CD1c-positive myeloid dendritic cell (primary cell): ENCODE measurements around the gene ATP9A.

Experiments used
- DNase-seq: peaks from one replicate; pipeline ENCODE4 v3.0.0-alpha.2; 2016; ENCODE audit errors: extremely low spot score

The ATP9A gene

DNA sequence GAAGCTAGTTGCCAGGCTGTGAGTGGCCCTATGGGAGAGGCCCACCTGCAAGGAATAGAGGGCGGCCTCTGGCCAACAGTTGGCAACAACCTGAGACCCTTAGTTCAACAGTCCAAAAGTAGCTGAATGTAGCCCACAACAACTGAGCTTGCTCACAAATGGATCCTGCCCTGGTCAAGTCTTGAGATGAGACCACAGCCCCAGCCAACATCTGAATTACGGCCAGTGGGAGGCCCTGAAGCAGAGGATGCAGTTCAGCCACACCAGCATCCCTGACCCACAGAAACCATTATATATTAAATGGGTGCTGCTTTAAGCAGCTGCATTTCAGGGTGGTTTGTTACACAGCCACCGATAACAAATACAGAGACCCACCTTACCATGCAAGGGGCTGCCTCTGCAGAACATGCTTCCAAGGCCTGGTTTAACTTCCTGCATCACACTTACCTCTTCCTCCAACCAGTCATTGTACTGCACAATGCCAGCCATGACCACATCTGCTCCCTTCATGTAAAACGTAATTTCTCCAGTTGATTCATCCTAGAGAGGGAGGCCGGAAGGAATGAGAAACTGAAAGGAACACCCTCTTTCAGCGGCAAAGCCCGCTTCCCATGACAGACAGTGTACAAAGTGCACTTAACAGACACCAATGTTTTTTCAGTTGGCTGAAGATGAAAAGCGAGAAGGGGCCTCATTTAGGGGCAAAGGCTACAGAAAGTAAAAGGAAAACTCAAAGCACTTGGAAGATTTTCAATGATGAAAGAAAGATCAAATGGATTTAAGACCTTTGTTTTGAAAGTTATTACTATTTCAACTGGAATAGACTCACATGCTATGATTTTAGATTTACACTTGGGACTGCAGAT, 139.4 kb downstream of the ATP9A start:
- peak; percentile 15 for DNase-seq

DNA sequence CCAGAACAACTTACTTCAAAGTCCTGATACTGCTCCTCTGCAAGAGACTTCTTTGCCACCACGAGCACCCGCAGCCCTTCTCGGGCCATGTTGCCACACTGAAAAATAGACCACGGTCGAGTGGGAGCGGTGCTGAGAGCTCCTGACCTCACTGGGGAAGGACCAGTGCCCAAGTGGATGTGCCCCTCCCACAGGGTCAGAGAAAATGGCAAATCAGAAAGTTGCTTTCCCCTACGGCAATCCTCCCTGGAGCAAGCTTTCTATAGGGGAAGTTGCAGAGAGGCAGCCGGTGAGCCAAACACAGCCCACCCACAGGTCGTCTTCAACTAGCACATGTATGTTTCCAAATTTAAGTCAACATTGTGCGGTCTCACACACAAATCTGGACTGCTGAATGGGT, 140.6 kb downstream of the ATP9A start:
- DNase-seq: peak; percentile 5

DNA sequence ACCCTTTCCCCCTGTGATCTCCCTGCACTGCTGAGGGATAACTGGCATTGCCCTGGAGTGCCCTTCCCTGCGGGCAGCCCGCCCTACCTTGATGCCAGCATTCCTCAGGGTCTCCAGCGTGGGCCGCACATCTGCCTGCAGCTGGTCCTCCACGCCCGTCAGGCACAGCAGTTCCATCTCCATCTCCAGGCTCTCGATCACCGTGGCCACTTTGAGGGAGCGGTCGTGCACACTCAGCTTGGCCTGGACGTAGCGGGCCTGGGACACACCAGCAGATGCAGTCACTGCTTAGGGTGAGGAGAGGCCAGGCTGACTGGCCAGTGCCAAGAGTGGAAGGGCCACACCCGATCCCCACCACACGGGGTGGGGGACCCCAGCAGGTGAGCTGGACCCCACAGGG, 143.1 kb downstream of the ATP9A start:
- DNase-seq: no peak

DNA sequence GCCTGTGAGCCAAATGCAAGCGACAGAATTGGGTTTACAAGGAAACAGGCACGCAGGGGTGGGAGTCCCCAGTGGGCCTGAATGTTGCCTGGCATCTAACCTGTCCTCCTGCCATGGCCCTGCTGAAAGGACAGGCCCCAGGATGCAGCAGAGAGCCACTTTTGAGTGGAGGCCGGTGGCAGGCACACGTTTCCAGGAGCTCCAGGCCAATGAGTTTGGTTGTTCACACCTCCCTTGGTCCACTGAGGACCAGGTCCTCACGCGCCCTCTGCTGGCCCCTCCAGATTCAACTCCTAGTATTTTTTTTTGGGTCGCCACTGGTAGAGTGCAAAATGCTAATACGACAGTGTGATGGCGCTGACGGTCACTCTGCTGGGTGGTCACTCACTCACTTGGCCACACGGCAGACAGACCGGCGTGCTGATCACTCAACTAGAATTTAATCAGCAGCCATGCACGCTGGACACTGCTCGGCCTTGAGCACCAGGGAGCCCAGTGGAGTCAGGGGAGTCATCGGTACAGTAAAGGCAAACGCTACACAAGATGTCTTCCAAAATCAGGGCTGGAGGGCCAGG, 143.9 kb downstream of the ATP9A start:
- peak; percentile 57 for DNase-seq

DNA sequence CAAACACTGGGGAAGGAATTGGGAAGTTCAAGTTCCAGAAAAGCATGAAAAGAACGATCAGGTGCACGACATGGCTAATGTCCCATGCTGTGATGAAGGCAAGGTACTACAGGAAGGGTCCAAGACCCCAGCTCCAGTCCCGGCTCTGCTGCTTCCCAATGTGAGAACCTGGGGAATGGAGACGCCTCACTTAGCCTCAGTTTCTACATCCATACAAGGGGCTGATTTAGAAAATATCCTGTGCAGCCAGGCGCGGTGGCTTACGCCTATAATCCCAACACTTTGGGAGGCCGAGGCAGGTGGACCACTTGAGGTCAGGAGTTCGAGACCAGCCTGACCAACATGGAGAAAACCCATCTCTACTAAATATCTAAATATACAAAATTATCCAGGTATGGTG, 144.9 kb downstream of the ATP9A start:
- DNase-seq: no peak

DNA sequence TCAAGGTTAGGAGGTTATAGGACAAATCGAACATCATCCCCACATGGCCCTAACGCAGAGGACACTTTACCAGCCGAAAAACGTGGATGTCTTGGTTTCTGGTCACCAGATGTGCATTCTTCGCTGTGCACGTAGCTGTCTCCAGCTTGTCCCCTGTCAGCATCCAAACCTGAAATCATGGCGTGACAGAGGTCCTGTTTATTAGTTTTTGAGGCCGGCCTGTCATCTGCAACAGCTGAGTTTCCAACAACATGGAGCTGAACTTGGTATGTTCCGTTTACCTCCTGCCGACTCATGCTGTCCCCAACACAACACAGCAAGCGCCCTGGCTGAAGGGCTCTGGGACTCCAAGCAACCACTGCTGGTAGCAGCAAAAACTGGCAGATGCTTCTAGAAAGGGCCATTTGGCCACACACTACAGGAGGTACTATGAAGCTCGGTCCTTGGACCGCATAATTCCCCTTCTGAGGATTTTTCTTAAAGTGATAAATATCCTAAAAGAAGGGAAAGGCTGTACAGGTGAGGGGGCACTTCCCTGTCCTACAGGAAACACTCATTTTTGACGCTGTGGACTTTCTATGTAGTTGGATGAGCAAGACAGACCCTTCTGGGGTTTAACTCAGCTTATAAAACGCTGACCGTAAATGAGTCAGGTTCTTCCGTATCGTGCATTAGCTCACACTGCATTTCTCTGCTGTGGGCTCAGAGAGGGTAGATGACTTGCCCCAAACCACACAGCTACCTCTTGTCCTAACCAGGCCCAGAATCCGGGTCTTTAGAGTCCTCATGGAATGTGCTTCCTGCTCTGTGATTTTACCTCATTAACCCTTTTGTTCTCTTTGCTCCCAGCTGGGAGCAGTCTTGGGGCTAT, 146.0 kb downstream of the ATP9A start:
- DNase-seq: no peak

DNA sequence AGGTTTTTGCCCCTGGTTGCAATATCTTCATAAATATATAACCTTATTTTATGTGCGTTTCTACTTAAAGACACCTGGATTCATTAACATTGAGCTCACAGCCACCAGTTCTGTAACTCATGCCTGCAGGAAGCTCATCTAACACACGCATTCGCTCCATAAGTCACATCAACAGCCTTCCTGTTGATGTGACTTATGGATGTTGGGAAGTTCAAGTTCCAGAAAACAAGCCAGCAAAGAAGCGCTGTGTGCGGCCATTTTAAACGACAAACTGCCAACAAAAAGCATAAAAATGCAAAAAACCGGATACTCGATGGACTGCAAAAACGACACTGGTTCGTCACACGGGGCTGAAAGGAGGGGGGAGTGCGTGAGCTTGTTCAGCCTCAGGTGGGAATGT, 147.8 kb downstream of the ATP9A start:
- DNase-seq: no peak

DNA sequence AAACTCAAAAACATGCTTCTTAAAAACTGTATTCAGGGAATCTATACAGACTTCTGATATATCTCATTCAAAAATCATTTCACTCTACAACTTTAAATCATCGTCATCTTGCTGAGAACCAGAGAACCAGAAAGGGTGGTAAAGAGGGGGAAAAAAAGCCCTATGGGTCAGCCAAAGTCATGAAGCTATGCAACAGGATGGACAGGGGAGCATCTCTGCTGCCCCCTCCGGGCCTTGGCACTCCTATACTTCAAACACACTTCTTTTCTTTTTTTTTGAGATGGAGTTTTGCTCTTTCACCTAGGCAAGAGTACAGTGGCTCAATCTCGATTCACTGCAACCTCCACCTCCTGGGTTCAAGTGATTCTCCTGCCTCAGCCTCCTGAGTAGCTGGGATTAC, 152.1 kb downstream of the ATP9A start:
- DNase-seq: no peak

DNA sequence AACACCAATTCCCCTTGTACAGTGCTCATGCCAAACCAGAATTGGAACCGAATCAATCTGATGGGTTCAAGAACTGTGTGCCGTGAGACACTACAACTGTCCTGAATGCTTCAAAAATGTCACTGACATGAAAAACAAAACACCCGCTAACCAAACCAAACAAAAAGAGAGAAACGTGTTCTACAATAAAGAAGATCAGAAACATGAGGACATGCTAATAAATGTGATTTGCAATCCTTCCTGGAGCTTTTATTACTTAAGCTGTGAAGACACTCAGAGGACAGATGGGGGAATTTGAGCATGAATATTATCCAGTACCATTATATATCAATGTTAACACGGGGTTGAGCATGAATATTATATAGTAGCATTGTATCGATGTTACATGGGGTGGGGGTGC, 153.5 kb downstream of the ATP9A start:
- no peak for DNase-seq

DNA sequence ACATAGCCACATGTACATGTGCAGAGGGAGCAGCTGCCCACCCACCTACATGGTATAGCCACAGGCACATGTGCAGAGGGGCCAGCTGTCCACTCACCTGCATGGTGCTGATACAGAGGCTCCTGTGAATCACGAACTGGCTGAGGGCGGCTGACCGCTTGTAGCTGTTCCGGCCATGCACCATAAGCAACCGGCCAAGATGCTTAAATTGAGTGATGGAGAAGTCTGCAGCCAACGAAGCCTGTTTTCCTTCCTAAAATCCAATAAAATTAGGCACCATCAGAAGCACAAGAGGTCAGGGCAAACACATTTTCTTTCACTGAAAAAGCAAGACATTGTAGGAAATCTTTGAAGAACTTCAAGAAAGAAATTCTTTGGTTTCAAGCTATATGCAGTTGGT, 154.6 kb downstream of the ATP9A start:
- DNase-seq: no peak

DNA sequence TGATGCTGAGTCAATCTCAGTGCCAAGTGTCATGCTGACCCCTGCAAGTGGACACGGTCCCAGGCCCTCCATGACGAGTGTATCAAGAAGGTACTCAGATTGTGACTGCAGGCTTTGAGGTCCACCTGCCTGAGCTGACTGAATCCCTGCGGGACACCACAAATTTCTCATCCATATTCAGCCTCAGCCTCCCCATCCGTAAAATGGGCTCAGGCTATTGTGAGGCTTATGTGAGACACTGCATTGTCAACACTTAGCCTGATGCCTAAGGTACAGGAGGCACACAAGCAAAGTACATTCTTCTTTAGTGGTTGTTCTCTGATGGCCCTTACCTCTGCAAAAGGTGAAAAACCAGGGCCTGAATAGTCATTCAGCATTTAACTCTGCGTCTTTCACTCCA, 155.3 kb downstream of the ATP9A start:
- DNase-seq: no peak

DNA sequence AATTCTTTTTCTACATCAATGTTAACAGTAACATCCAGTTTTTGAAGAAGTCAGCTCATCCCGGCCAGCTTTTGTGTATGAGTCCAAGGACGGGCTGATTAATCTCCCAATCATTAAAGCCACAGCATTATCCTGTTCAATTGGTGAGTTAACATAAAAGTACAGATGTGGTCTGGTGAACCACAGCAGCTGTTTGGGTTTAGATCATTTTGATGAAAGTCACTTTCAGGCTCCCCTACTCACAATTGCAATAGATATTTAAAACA, 156.6 kb downstream of the ATP9A start:
- no peak for DNase-seq

DNA sequence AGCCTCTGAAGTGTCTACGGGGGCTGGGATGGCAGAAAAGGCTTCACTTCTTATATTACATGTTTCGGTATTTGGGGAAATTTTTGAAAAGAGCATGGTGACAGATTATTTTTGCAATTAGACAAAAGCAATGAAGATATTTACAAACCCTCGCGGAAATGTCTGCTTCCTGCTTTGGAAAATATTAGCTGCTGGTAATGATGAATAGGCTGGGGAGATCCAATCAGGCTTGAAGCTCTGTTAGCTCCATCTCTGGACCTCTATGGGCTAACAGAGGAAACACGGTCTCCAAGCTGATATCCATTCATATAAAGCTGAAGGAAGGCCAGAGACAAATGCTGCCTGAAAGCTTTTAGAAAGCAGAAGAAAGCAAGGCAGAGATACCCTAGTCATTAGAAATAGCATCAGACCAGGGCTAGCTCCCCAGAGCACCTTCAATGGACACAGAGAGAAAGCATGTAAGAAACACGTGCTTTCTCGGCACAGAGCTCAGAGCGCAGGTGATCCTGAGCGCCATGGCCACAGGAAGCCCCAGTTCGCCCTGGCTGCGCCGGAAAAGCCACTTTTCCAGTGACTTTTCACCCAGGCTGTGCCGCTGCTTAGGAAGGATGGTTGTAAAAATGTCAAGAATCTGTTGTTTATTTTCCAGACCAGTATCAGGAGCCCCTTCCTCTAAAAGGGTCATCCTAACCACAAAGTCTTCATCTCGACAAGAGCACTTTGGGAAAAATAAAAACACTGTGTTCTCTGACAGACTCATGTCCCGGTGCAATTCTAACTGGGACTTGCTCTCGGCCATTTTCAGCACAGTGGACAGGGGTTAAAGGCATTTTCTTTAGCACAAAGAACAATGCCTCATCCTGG, 157.2 kb downstream of the ATP9A start:
- no peak for DNase-seq

DNA sequence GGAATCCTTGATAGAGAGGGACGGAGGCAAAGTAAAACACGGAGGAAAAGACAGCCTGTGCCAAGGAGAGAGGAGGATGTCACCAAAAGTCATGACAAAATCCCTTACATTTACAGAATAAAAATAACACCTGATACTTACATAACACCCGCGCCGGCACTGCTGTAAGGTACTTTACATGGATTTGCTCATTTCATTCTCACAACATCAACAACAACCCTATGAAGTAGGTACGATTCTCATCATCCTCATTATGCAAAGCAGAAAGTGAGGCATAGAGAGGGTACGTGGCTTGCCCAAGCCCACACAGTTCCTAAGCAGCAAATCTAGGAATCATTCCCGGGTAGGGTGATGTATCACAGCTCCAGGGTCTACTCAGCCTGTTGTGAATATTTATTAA, 158.1 kb downstream of the ATP9A start:
- DNase-seq: no peak

DNA sequence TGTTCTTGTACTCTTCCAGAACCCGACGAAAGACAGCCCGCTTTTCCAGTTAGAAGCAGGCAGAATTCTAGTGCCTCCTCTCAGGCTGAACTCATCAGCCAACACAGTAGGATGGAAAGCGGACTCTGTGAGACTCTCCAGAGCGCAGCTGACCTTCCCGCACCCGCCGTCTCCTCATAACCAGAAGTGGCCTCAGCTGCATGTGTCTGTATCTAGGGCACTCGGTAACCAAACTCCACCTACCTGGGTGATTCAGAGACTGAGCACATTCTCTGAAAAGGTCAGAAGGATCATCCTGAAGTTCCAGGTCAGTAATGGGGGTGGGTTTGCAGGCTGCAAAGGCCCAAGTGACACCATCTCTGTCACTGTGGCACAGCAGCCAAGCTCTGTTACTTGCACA, 158.9 kb downstream of the ATP9A start:
- DNase-seq: no peak

DNA sequence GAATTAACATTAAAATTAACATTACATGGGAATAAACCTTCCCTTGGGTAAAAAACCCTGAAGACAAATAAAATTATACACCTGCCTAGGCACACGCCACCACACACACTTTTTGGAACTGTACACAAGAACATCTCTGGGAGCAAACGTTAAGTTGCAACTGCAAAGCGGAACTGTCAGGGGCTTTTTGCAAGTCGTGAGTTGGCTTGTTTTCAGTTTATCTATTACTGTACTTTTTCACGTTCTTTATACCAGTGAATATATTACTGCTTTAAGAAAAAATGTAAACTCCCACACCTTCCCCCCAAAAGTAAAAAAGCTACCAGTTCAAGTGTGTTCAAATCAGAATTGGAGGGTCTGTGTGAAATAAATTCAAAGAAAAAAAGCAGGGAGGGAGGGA, 160.1 kb downstream of the ATP9A start:
- DNase-seq: no peak

DNA sequence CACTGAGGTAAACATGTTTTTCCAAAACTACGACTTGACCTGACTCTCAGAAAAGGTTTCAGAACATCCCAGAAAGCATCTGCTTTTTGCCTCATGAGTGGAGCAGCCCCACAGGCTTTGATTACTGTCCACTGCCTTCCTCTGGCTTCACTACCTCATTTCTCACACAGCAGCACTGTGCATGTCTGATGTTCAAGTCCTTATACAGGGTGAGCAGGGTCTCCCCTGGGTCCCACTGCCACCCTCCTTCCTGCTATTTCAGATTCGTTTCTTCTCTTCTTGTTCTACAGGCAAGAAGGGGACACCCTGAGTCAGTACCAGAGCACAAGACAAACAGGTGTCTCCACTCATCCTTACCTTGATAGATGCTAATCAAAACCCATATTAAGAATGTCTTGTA, 161.0 kb downstream of the ATP9A start:
- no peak for DNase-seq

DNA sequence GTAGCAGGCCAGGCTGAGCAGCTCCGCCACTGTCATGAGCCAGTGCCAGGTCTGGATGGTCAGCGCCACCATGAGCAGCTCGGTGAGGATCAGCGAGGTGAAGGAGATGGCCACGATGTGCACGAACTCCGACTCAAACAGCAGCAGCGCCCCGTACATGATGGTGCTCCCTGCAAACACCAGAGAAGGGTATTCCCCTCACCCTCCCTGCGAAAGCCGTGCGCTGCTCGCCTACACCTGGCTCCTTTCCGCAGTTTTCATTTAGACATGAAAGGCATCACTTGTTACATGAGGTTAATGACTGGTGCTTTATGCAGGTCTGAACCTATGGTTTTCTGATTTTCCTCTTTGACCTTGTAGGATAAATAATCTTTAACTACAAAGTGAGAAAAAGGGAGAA, 163.3 kb downstream of the ATP9A start:
- DNase-seq: no peak

DNA sequence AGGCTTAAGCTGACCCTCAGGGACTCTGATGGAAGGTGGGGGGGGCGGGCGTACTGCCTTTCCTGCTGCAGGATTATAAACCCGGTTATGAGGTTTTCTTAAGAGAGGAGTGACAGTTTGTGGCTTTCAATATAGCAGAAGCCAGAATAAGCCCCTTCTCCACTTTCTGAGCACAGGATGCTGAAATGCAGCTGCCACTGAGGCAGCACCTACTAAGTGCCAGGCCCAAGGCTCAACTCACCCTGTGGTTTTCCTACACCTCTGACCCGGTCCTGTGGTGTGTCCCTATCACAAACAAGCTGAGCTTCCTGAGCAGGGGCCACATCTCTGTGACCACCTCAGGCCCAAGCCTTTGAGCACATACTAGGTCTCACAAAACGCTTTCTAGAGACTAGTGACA, 166.1 kb downstream of the ATP9A start:
- DNase-seq: no peak

DNA sequence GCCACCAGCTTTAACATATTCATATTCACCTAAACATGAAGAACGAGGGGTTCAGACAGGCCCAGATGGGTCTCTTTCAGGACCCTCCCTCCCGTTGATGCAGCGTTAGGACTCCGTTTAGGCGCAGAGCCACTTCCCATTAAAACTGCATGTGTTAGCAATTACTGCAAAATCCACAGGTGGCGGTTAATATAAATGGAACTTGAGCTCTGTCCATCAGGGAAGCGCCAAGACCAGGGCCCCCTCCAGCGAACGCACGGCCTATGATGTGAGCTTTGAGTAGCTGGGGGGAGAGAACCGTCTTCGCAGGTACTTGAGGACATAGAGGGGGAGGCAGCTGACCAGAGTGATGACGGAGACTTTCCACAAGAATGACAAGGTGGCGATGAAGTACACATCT, 167.2 kb downstream of the ATP9A start:
- DNase-seq: no peak

DNA sequence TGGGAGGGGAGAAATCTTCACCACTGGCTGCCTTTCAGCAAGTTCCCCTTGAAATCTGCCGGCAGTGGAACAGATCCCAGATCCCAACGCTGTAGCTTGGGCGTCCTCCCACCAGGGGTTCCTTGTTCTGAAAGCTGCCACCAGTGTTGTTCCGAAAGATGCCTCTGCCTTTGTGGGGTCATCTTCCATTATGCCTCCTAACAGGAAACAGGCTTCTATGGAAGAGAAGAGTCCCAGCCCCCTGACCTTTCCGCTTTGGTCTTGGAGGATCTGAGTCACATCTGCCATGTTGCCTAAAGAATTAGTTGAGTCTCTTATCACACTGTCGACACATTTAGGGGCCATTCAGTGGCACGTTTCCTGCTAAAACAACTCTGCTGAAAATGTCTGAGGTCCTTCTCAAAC, 168.2 kb downstream of the ATP9A start:
- DNase-seq: no peak

DNA sequence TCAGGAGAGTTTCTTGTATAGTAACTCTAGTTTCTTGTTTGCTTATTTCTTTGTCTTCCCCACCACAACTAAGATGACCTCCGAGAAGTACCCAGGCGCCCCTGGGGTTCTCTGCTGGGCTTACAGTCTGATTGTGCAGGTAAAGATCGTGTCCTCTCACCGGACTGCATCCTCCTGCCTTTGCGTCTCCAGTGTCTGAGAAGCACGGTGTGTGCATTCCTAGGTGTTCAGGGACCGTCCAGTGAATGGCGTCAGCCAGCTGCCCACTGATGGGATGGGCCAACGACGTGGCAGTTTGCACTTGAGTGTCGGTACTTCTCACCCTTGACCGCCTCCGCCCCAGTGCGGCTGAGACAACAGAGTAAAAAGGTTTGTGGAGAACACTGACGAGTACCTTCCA, 169.6 kb downstream of the ATP9A start:
- DNase-seq: no peak
